GM21447 (cell line): ENCODE results near the gene CDKN3.
A peak's percentile ranks its signal among the peaks of the same experiment; 100 is the strongest.

Experiments
- ATAC-seq: cut with Tn5 transposase; IDR thresholded peaks from one replicate; pipeline ENCODE4 v1.9.1; 2021; ENCODE audit not compliant: unreplicated experiment

CDKN3 gene

GRCh38 chr14:54396493-54397335 is at the start of gene CDKN3:
CDKN3 (plus strand) TSS chr14:54397007; CDS start chr14:54397069, 62 bp downstream.
- peak; percentile 96 for ATAC-seq

DNA sequence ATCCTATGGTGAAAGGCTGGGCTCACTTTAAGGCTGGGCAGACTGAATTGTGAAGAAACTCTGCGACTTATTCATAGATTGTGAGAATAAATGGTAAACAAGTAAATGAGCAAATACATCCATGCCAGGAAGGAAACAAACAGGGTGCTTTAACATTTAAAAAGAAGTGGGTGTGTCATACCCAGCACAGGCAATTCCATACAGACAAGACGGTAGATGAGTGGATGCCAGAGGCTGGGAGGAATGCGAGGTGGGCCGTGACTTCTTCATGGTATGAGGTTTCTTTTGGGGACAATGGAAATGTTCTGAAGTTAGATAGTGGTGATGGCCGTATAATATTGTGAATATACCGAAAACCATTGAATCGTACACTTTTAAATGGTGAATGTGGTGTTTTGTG is 49.8 kb upstream of the CDKN3 start:
- ATAC-seq, result no peak

DNA sequence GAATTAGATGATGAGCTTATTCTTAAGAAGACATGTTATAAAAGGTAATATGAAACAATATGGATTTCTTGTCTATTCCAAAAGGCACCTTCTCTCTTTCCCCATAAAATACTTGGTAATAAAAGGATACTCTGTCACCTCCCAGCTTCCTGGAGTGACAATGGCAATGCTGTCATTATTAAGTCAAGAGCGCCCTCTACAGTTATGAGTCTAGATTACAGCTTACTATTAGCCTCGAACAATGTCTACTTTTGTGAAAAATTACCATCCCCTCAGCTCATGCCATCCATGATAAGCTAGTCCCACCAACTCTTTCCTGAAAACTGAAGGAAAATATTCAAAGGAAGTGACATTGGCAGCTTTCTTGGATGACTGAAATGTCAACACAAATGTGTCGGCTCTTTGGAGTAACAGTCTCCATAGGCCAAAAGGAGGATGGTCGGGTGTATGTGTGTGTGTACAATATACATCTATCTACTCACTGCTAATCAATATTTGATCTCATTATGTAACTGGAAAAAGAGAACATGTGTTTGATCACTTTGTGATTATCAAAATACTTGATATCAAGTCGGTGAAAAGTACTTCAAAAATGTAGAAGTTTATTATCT is 48.7 kb upstream of the CDKN3 start:
- no peak for ATAC-seq

GRCh38 chr14:54348923-54349620 is 47.7 kb upstream of the CDKN3 start:
- no peak for ATAC-seq

- ATAC-seq, result no peak
Measured at GRCh38 chr14:54349713-54350112, 47.1 kb upstream of the CDKN3 start.

- ATAC-seq, result no peak
Measured at GRCh38 chr14:54350203-54350602, 46.6 kb upstream of the CDKN3 start.

- ATAC-seq, result no peak
Measured at GRCh38 chr14:54353266-54353665, 43.5 kb upstream of the CDKN3 start.

GRCh38 chr14:54353694-54354093 is 43.1 kb upstream of the CDKN3 start:
- ATAC-seq, result no peak

GRCh38 chr14:54354096-54354495 is 42.7 kb upstream of the CDKN3 start:
- no peak for ATAC-seq

DNA sequence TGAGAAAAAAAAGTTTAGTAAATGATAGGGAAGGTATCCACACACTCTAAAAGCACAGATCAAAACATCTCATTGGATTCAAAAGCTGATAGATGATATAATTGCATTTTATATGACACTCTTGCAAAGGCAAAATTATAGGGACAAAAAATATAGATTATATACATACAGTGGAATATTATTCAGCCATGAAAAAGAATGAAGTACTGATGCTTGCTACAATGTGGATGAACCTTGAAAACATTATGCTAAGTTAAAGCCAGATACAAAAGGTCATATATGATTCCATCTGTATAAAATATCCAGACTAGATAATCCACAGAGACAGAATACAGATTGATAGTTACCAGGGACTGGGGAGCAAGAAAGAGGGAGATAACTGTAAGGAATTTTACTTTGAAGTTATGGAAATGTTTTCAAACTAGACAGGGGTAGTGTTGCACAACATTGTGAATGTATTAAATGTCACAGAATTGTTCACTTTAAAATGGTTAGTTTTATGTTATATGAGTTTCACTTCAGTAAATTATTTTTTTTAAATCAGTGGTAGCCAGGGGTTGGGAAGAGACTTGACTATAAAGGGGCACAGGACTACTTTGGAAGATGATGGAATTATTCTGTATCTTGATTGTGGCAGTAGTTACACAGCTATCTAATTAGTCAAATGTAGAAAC is 41.7 kb upstream of the CDKN3 start:
- ATAC-seq, result no peak

GRCh38 chr14:54355698-54356097 is 41.1 kb upstream of the CDKN3 start:
- no peak for ATAC-seq

DNA sequence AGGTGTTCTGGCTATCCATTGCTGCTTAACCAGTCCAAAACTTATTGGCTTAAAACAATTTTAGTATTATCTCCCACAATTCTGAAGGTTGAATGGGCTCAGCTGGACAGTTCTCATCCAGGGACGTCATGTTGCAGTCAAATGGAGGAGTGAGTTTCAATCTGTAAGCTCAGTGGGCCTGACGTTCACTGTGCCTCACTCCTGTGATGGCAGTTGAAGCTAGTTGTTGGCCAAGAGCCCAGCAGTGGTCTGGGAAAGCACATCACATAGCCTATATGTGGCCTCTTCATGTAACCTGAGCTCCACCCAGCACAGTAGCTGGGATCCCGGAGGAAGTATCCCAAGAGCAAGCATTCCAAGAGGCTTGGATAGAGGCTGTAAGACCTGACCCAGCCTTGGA is 40.6 kb upstream of the CDKN3 start:
- no peak for ATAC-seq

DNA sequence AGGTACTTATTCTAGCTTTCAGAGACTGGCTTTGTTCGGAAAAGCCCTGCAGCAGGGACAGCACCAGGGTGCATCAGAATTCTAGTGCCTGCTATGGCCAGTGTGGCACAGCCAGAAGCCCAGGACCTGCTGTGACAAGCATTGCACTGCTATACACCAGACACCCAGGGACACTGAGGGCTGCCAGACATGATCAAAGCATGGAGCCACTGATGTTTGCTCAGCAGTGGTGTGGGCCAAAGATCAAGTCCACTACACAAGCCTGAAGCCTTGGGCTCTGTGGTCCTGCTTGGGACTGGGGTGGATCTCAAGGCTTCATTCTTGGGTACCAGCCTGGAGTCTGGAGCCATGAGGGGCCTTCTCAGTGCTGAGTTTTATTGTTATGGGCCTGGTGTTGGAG is 36.1 kb upstream of the CDKN3 start:
- no peak for ATAC-seq

DNA sequence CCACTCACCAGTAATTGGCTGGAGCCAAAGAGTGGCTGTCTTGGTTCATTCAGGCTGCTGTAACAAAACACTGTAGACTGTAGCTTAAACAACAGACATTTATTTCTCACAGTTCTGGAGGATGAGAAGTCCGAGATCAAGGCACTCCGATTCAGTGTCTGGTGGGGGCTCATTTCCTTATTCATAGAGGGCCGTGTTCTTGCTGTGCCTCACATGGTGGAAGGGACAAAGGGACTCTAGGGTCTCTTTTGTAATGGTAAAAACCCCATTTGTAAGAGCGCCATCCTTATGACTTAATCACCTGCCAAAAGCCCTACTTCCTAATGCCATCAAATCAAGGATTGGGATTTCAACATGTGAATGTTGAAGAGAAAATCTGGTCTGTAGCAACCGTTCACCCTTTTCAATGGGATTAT is 34.7 kb upstream of the CDKN3 start:
- no peak for ATAC-seq

GRCh38 chr14:54362759-54363437 is 33.9 kb upstream of the CDKN3 start:
- no peak for ATAC-seq

GRCh38 chr14:54364555-54365415 is 32.0 kb upstream of the CDKN3 start:
- no peak for ATAC-seq

GRCh38 chr14:54366736-54367735 is 29.8 kb upstream of the CDKN3 start:
- peak; percentile 69 for ATAC-seq

DNA sequence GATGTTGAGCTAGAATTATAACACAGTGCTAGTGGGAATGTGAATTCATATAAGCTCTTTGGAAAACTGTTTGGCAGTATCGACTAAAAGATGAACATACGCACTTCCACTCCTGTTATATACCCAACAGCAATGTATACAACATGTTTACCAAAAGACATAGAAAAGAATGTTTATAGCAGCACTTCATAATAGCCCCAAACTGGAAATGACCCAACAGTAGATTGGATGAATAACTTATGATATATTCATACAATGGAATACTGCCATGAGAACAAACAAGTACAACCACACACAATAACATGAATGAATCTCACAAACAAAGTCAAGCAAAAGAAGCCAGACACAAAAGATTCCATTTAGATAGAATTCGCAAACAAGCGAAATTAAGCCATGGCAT is 28.5 kb upstream of the CDKN3 start:
- ATAC-seq, result no peak

DNA sequence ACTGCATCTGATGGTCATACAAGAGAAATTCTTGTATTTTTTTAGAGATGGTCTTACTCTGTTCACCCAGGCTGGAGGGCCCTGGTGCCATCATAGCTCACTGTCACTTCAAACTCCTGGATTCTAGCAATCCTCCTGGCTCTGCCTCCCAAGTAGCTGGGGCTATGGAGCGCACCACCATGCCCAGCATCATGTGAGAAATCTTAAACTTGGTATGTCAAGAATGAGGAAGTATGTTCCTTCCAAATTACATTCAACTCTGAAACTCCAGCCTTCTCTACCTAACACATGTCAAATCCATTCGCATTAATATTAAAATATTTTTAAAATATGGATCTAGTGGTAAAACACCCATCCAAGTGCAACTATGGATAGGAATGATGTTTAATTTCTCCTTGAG is 27.5 kb upstream of the CDKN3 start:
- ATAC-seq, result no peak
